ENCODE results near the gene UBAC1.

DNA sequence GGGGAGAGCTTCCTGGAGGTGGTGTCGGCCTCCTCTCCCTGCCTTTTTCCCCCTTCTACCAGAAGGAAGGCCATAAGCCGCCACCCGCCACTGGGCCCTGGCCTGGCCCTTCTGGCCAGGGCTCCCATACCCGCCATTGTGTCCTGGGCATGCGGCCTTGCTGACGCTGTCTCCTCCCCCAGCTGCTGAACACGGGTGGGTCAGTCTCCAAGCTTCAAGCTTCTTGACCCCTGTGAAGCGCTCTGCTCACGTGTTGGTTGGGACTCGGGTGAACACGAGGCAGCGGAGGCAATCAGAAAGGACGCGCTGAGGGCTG, 24.2 kb upstream of the UBAC1 start:
- TF ChIP-seq ZNF274 (IDR thresholded peaks at IDR 0.05; ENCODE audit: low read length) (no peak), ZNF274 (tag by site-specific recombination; IDR thresholded peaks at IDR 0.05; ENCODE audit: borderline replicate concordance) (no peak), ZSCAN30 (tag by site-specific recombination; IDR thresholded peaks at IDR 0.05) (no peak), ZNF133 (tag by site-specific recombination; IDR thresholded peaks at IDR 0.05) (no peak), CTCF (tag by site-specific recombination; IDR thresholded peaks at IDR 0.05) (no peak), ZNF660 (tag by site-specific recombination; IDR thresholded peaks at IDR 0.05) (no peak), ZNF2 (tag by site-specific recombination; IDR thresholded peaks at IDR 0.05) (no peak)
- TF ChIP-seq, protein P1, sequence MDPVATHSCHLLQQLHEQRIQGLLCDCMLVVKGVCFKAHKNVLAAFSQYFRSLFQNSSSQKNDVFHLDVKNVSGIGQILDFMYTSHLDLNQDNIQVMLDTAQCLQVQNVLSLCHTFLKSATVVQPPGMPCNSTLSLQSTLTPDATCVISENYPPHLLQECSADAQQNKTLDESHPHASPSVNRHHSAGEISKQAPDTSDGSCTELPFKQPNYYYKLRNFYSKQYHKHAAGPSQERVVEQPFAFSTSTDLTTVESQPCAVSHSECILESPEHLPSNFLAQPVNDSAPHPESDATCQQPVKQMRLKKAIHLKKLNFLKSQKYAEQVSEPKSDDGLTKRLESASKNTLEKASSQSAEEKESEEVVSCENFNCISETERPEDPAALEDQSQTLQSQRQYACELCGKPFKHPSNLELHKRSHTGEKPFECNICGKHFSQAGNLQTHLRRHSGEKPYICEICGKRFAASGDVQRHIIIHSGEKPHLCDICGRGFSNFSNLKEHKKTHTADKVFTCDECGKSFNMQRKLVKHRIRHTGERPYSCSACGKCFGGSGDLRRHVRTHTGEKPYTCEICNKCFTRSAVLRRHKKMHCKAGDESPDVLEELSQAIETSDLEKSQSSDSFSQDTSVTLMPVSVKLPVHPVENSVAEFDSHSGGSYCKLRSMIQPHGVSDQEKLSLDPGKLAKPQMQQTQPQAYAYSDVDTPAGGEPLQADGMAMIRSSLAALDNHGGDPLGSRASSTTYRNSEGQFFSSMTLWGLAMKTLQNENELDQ (tag by site-specific recombination; IDR thresholded peaks at IDR 0.05; ENCODE audit: low read depth) = no peak
- TF ChIP-seq, protein P2, sequence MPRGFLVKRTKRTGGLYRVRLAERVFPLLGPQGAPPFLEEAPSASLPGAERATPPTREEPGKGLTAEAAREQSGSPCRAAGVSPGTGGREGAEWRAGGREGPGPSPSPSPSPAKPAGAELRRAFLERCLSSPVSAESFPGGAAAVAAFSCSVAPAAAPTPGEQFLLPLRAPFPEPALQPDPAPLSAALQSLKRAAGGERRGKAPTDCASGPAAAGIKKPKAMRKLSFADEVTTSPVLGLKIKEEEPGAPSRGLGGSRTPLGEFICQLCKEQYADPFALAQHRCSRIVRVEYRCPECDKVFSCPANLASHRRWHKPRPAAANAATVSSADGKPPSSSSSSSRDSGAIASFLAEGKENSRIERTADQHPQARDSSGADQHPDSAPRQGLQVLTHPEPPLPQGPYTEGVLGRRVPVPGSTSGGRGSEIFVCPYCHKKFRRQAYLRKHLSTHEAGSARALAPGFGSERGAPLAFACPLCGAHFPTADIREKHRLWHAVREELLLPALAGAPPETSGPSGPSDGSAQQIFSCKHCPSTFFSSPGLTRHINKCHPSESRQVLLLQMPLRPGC (tag by site-specific recombination; IDR thresholded peaks at IDR 0.05) = no peak
- TF ChIP-seq, protein P3, sequence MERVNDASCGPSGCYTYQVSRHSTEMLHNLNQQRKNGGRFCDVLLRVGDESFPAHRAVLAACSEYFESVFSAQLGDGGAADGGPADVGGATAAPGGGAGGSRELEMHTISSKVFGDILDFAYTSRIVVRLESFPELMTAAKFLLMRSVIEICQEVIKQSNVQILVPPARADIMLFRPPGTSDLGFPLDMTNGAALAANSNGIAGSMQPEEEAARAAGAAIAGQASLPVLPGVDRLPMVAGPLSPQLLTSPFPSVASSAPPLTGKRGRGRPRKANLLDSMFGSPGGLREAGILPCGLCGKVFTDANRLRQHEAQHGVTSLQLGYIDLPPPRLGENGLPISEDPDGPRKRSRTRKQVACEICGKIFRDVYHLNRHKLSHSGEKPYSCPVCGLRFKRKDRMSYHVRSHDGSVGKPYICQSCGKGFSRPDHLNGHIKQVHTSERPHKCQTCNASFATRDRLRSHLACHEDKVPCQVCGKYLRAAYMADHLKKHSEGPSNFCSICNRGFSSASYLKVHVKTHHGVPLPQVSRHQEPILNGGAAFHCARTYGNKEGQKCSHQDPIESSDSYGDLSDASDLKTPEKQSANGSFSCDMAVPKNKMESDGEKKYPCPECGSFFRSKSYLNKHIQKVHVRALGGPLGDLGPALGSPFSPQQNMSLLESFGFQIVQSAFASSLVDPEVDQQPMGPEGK (tag by site-specific recombination; IDR thresholded peaks at IDR 0.05) = no peak
